ENCODE measurements around the gene NEURL4.
A peak's percentile ranks its signal among the peaks of the same experiment; 100 is the strongest.
"Not testable (repeated sequence)": the region's sequence is repeated elsewhere in the genome, so short reads cannot be mapped to it uniquely, and the experiment has no call there.

Gene NEURL4

GRCh38 chr17:7328840-7329373, at the start of gene NEURL4:
TSS of gene NEURL4 (minus strand) at chr17:7329335. CDS start at chr17:7329312, 23 bp downstream.
- DNase-seq, result no peak

- no peak for DNase-seq
Observed at GRCh38 chr17:7374353-7374752, 45.2 kb upstream of the NEURL4 start.

GRCh38 chr17:7370853-7371252, 41.7 kb upstream of the NEURL4 start:
- no peak for DNase-seq

- no peak for DNase-seq
Observed at GRCh38 chr17:7369825-7370224, 40.7 kb upstream of the NEURL4 start.

GRCh38 chr17:7368599-7368994, 39.5 kb upstream of the NEURL4 start:
- DNase-seq, result not testable (repeated sequence)

GRCh38 chr17:7367918-7368598, 38.9 kb upstream of the NEURL4 start:
- no peak for DNase-seq

GRCh38 chr17:7367083-7367482, 37.9 kb upstream of the NEURL4 start:
- DNase-seq, result no peak

- DNase-seq, result not testable (repeated sequence)
Observed at GRCh38 chr17:7365963-7366362, 36.8 kb upstream of the NEURL4 start.

- DNase-seq, result no peak
Observed at GRCh38 chr17:7363311-7363710, 34.2 kb upstream of the NEURL4 start.

- DNase-seq, result no peak
Observed at GRCh38 chr17:7361906-7362305, 32.8 kb upstream of the NEURL4 start.

- DNase-seq, result no peak
Observed at GRCh38 chr17:7357381-7357780, 28.2 kb upstream of the NEURL4 start.

- no peak for DNase-seq
Observed at GRCh38 chr17:7356756-7357155, 27.6 kb upstream of the NEURL4 start.

GRCh38 chr17:7356072-7356549, 27.0 kb upstream of the NEURL4 start:
- peak; percentile 15 for DNase-seq

GRCh38 chr17:7355573-7355972, 26.4 kb upstream of the NEURL4 start:
- no peak for DNase-seq

GRCh38 chr17:7355053-7355452, 25.9 kb upstream of the NEURL4 start, which contains the start of gene TMEM95:
TSS of gene TMEM95 (plus strand) at chr17:7355156. CDS start at chr17:7355205, 49 bp downstream.
- no peak for DNase-seq

GRCh38 chr17:7354262-7354843, 25.2 kb upstream of the NEURL4 start:
- no peak for DNase-seq

GRCh38 chr17:7352910-7353635, 23.9 kb upstream of the NEURL4 start:
- no peak for DNase-seq

- no peak for DNase-seq
Observed at GRCh38 chr17:7352503-7352889, 23.4 kb upstream of the NEURL4 start.

- DNase-seq, result peak; percentile 48
Observed at GRCh38 chr17:7351665-7352502, 22.7 kb upstream of the NEURL4 start, which contains the start of gene KCTD11. TSS of gene KCTD11 (plus strand) at chr17:7352162.

- DNase-seq, result no peak
Observed at GRCh38 chr17:7348478-7349242, 19.5 kb upstream of the NEURL4 start.

- DNase-seq, result no peak
Observed at GRCh38 chr17:7347630-7348477, 18.7 kb upstream of the NEURL4 start.
